K562 (cell line): Measurements from ENCODE around the gene CADPS2.

Experiments used
- CXXC5 ChIP-seq: fragments of 250-450 bp; sonication (Bioruptor Pico); IDR thresholded peaks from 2 replicates; pipeline ENCODE4 v1.8.0; 2022; ENCODE audit warnings: inconsistent platforms, mild to moderate bottlenecking, moderate library complexity
- FIP1L1 ChIP-seq: fragments of 200-400 bp; formaldehyde crosslinking; IDR thresholded peaks from 2 replicates; pipeline ENCODE4 v1.6.1; 2018; ENCODE audit warnings: mild to moderate bottlenecking, low read depth, low read length; ENCODE audit not compliant: poor library complexity, severe bottlenecking
- NFATC3 ChIP-seq: fragments of 450-650 bp; IDR thresholded peaks from 2 replicates; pipeline ENCODE4 v1.6.1; 2017; ENCODE audit warnings: mild to moderate bottlenecking
- POLR2A ChIP-seq: fragments of 450-650 bp; conservative IDR thresholded peaks from 2 replicates; pipeline ENCODE4 v1.6.1; 2016
- ZNF583 ChIP-seq: fragments of 250-450 bp; sonication (Bioruptor Pico); IDR thresholded peaks from 2 replicates; pipeline ENCODE4 v1.4.0; 2020

DNA sequence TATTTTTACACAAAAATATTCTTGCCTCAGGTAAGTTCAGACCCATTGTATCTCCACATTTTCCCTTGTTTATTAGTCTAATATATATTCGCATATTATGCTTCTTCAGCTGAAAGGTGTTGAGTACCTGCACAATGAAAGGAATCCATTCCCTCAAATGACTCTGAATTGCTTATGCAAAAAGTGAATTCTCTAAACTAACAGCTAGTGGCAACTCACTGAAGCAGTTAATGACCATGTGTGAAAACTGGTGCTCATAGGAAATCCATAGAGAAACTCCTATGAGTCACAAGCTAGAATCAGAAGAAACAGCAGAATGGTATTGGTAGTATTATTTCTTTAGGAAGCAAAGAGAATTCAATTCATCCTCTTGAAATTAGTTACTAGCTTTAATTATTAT is 150.1 kb downstream of the CADPS2 start:
- TF ChIP-seq POLR2A (no peak), FIP1L1 (no peak), CXXC5 (CRISPR knock-in tag) (no peak), NFATC3 (no peak), ZNF583 (CRISPR knock-in tag) (no peak)
